PFSK-1 (cell line): ENCODE data around the gene C17orf100.

Source experiments
- POLR2AphosphoS5 ChIP-seq: IDR thresholded peaks from 2 replicates; pipeline ENCODE4 v1.6.1; 2012; ENCODE audit warnings: low read depth, mild to moderate bottlenecking, control low read depth, low read length, moderate library complexity
- REST ChIP-seq, 2 experiments: IDR thresholded peaks; 2 replicates each; pipeline versions ENCODE4 v1.6.1 to v1.8.0; 2011 to 2012; ENCODE audit warnings: low read depth in 2 of 2, low read length in 2 of 2, control low read depth in 1 of 2, inconsistent platforms in 1 of 2, mild to moderate bottlenecking in 1 of 2, moderate library complexity in 1 of 2; ENCODE audit not compliant: insufficient read depth in 1 of 2
- SIN3A ChIP-seq: IDR thresholded peaks from 2 replicates; pipeline ENCODE4 v1.6.1; 2012; ENCODE audit warnings: mild to moderate bottlenecking, low read length, moderate library complexity, borderline replicate concordance; ENCODE audit not compliant: insufficient read depth
- TAF1 ChIP-seq: IDR thresholded peaks from 2 replicates; pipeline ENCODE4 v1.6.1; 2012; ENCODE audit warnings: low read length, control low read depth, borderline replicate concordance; ENCODE audit not compliant: insufficient read depth

GRCh38 chr17:6657633-6658287 is 6.2 kb downstream of the C17orf100 start:
- TF ChIP-seq REST (IDR thresholded peaks at IDR 0.05; ENCODE audit: insufficient read depth in 1 of 2, low read depth in 2 of 2, low read length in 2 of 2): no peak
- no peak for TF ChIP-seq POLR2AphosphoS5
- TF ChIP-seq TAF1: no peak
- no peak for TF ChIP-seq SIN3A
